Breast epithelium (tissue), 3 donors: Measurements from ENCODE around the gene CALY.

ENCODE experiments used
- CTCF ChIP-seq, 3 donors: fragments of 450-650 bp; IDR thresholded peaks; one replicate each; pipeline ENCODE4 v1.5.1; 2016 to 2017; ENCODE audit warnings: antibody characterized with exemption in 3 of 3, mild to moderate bottlenecking in 3 of 3, moderate library complexity in 3 of 3
- POLR2AphosphoS5 ChIP-seq, 3 donors: sonication (generic); formaldehyde crosslinking; IDR thresholded peaks; one replicate each; pipeline ENCODE4 v1.6.1; 2017; ENCODE audit warnings: antibody characterized with exemption in 3 of 3

GRCh38 chr10:133324857-133325260, 11.8 kb downstream of the CALY start:
- TF ChIP-seq CTCF (IDR thresholded peaks at IDR 0.05) (no peak), POLR2AphosphoS5 (IDR thresholded peaks at IDR 0.05) (no peak)
